HG02884 (cell line): ENCODE data around the gene RBM26.
A peak's percentile ranks its signal among the peaks of the same experiment; 100 is the strongest.
"Not testable (repeated sequence)": the region's sequence is repeated elsewhere in the genome, so short reads cannot be mapped to it uniquely, and the experiment has no call there.

Source experiments
- ATAC-seq: cut with Tn5 transposase; IDR thresholded peaks from one replicate; pipeline ENCODE4 v1.9.1; 2021; ENCODE audit warnings: mild to moderate bottlenecking, moderate library complexity; ENCODE audit not compliant: unreplicated experiment

The RBM26 gene

DNA sequence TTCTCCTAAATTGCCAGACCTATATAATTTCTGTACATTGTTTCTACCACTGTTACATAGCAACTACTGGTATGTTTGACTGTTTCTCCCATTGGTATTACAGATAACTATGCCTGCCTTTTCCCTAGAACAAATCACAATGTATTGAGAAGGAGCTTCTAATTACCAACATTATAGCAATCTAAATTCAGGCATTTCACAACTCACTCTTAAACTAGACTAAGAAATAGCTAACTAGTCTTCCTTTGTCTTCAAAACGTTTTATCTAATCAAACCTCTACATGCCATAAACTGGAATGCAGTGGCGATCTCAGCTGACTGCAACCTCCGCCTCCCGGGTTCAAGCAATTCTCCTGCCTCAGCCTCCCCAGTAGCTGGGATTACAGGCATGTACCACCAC lies 18.2 kb downstream of the RBM26 start:
- ATAC-seq, result no peak

DNA sequence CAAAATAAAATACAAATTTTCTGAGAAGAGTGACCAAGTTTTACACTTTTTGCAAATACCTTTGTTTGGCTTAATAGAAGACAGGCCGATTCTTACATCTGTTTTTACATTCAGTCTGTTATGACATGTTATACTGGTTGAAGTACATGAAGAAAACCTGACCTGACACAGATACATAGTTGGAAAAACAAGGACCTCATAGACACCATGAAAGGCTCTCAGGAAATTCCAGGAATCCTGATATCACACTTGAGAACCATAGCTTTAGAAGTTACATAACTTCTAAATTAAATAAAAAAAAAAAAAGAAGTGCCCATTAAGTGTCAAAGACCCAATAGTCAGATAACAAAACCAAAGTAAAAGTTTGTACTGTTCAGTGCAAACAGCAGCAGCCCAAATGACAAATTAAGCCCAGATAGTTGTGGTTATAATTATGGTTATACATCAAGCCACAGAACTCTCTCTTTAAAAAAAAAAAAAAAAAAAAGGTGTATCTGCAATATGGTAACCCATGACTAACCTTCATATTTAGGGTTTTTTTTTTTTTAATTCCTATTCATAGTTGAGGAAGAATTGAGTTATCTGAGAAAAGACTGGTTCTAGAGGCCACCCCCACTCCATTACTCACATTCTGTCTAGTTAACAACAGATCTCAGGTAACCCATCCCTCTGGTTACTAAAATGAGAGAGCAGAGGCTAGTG lies 19.8 kb downstream of the RBM26 start:
- peak; percentile 7 for ATAC-seq

DNA sequence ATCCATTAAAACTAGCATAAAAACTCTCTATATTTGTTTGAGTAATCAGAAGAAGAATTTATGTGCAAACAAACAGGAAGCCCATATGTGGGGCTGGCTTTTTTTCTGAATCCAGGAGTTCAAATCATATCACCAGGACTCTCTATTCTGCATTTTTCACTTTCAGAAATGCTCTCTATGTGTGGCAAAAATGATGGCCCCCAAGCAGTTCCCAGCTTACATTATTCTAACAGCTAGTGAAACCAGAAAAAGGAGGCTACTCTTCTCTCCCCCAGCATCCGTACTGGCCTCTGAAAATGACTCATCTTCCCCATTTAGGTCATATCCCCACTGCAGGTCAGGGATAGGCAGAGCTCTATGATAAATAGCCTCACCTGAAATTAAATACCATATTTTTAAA lies 20.4 kb downstream of the RBM26 start:
- peak; percentile 88 for ATAC-seq

DNA sequence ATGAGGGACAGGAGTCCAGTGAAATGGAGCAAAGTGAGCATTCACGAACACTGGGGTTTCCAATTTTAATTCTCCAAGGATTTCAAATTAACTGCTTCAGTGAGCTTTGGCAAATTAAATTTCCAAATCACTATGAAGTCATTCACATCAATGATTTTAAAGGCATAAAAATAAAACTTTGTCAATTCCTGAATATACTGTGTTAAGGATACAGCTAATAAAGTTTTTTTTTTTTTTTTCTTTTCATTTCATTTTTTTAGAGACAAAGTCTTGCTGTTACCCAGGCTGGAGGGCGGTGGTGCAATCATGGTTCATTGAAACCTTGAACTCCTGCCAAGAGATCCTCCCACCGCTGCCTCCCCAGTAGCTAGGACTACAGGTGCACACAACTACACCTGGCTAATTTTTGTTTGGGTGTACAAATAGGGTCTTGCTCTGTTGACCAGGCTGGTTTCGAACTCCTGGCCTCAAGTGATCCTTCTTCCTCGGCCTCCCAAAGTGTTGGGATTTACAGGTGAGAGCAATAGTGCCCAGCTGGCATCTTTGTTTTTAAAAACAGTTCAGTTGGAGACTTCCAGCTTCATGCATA lies 21.9 kb downstream of the RBM26 start:
- no peak for ATAC-seq

DNA sequence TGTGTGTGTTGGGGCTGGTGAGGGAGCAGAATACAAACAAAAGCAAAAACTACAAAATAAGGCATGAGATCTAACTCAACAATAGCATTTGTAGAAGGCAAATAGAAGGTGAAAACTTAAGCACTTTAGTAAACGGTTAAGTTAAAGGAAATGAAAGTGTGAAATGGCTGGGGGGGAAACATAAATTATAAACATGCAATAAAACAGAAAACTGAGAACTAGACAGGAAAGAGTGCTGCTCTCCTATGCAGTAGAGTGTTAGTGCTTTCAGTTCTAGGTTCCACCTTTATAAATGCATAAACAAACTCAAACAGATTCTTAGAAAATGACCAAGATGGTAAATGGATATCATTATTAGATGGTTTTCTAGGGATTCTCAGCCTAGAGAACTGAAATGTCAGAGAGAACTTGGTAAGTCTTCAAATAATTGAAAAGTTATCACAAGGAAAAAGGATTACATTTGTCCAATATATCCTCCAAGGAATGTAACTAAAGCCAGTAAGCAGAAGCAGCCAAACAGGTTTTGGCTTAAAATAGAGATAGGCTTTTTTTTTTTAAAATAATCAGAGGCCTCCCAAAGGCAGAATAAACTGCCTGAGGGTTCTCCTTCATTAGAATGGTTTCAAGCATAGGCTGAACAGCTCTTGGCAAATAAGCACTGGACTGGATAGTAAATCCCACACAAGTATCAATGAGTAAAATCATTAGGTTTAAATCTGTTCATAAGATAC lies 23.3 kb downstream of the RBM26 start:
- ATAC-seq, result peak; percentile 36

DNA sequence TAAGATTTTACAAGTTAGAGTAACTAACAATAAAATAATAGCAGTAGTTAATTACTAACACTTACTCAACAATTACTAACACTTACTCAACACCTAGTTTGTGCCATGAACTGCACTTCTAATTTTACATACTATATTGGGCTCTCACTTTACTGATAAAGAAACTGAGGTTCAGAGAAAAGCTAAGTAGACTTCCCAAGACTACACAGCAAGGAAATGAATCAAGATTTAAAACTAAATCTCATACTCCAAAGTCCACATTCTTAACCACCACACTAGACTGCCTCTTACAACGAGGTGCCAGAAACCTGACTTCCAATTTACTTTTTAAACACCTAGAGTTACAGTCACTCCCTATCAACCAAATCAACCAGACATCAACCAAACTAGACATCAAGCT lies 25.1 kb downstream of the RBM26 start:
- no peak for ATAC-seq

DNA sequence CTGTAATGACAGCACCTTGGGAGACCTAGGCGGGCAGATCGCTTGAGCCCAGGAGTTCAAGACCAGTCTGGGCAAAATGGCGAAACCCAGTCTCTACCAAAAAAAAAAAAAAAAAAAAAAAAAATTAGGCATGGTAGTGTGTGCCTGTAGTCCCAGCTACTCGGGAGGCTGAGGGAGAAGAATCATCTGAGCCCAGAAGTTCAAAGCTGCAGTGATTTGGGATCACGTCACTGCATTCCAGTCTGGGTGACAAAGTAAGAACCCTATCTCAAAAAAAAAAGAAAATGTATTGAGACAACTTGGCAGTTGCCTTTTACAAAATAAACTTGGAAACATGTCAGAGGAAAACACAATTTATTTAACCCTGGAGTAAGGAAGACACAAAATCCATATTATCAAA lies 26.8 kb downstream of the RBM26 start:
- no peak for ATAC-seq

DNA sequence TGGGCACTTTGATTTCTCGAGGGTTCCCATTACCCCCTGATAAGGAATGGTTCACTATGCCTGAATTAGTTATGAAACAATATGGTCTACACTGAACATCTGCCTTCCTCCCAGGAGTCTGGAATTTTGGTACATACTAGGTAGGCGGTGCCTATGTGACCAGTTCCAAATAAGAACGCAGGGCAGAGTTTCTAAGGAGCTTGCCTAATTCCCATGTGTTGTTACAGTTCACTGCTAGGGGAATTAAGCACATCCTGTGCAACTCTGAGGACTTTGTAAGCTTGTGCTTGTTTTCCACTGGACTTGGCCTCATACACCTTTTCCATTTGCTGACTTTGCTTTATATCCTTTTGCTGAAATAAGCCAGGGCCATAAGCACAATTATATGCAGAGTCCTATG lies 29.2 kb downstream of the RBM26 start:
- no peak for ATAC-seq

DNA sequence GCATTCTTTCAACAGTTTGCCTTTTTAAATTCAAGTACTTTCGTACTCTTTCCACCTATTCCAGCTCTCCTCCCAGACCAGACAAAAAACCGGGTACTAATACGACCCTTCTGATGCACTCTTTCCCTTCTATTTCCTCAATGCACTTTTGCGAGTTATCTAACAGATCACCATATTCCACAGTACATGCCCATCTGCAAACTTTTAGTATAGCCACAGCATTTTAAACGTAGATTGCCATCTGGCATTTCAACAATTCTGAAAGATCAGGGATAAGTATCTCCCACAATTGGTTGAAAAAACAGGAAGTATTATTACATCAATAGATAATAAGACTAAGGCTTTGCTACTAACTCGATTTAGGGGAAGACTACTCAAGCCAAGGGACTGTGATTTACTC lies 31.5 kb downstream of the RBM26 start:
- ATAC-seq, result no peak

DNA sequence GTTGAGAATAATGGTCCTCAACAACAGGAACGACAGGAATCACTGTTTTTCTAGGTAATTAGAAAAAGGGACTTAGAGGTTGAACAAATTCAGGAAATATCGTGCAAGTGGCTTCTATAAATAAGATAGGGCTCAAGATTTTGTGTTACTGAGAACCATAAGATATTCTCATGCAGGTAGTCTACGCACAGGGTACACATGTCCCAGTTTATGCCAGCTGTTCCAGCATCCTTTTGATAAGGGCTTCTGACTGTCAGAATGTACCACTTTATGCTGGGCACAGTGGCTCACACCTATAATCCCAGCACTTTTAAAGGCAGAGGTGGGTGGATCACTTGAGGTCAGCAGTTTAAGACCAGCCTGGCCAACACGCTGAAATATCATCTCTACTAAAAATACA lies 32.1 kb downstream of the RBM26 start:
- no peak for ATAC-seq

DNA sequence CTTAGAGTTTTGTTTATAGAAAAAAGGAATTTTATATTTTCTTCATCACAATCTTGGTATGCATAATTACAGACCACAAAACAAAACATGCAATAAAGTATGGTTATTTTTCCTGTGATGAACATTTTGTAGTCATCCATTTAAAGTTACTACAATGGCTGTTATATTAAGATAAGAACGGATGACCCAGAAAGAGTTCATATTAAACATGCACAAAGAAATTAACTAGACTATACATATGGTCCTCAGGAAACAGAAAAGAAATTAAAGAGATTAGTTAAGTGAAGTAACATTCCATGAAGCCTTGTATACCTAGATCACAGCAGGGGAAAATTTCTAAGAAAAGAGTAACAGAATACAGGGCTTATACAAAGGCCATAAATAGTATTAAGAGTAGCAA lies 36.8 kb downstream of the RBM26 start:
- no peak for ATAC-seq

DNA sequence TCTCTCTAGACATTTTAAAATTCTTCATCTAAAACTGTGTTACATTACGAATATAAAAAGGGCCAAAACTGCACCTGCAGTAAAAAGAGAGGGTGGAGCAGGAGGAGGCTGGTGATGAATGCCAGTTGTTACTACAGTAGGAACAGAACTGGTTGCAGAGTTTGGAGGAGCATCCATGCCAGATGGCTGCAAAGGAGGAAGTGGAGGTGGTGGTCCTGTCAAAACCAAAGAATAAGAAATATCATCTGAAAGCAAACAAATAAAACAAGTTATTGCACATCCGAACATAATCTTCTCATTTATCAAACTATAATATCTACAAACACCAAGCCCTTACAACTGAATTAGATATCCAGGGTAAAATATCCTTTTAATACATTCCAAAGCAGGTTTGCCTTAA lies 40.1 kb downstream of the RBM26 start:
- ATAC-seq, result no peak

DNA sequence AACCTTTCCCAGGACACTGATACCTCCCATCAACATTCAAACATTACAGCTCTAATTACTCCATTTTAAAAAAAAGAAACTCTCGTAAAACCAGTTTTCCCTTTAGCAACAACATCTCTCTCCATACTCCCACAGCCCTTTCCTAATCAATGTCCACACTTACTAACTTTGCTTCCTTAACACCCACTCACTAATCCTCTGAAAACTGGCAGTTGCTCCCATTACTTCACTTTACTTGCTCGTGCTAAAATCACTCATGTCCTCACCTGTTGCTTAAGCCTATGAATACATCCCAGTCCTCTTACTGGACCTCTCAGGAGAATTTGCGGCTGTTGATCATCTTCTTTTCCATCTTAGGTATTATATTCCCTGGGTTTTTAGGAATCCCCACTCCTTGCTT lies 44.8 kb downstream of the RBM26 start:
- no peak for ATAC-seq

DNA sequence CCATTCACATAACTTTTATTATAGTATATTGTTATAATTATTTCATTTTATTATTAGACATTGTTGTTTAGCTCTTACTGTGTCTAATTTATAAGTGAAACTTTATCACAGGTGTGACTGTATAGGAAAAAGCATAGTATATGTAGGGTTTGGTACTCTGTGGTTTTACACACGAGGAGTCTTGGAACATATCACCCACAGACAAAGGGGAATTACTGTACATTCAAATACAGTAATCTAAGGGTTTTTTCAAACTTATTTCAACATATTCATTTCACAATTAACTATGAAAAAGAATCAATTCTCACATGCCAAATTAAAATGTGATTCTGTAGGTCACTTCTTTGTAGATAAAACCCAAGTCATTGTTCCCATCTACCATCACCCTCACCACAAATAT lies 46.0 kb downstream of the RBM26 start:
- peak; percentile 81 for ATAC-seq

DNA sequence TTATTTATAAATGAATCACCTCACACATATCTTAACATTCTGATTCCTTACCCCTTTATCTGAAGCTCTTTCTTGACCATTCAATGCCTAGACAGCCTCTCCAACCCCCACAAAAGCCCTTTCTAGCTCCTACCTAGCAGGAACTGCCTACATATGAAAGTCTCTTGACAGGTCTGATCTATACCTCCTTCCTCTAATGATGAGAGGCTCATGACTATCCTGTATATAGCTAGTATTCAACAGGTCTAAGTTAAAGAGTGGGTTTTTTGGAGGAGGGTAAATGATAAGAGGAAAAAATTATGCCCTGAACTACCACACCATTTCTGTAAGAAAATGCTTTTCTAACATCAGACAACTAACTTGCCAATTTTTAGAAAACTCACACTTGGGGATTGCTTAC lies 47.0 kb downstream of the RBM26 start:
- no peak for ATAC-seq

DNA sequence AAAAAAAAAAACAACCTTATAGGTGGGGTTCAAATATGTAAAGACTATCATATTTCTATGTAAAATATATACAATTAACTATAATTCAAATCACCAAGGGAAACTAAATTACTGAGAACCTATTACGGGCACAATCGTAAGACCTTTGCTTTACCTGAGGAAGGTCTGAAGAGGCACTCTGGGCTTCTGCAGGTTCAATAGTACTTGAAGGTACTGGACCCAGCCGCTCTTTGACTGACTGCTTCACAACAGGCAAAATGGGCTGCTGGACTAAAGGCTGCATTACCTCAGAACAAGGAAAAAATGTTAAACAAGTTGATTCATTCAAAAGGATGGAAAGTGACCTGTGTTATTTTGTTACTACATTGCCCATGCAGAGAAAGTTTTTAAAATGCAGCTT lies 51.8 kb downstream of the RBM26 start:
- ATAC-seq, result no peak

DNA sequence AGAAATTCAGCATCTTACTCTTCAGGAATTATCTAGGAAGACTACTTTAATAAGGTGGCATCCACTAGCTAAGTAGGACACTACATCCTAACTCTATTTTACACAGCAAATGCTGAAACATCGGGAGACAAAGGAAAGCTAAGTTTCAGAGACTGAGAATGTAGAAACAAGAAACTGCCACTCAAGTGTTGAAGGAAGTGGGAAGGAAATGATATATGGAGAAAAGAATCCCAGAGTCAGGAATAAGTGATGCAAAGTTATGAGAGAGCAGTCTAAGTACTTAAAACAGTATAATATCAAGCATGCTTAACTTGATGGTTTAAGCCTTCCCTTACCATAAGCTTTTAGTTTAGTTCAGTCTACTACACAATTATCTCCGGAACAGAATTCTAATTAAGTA lies 52.4 kb downstream of the RBM26 start:
- ATAC-seq, result no peak

DNA sequence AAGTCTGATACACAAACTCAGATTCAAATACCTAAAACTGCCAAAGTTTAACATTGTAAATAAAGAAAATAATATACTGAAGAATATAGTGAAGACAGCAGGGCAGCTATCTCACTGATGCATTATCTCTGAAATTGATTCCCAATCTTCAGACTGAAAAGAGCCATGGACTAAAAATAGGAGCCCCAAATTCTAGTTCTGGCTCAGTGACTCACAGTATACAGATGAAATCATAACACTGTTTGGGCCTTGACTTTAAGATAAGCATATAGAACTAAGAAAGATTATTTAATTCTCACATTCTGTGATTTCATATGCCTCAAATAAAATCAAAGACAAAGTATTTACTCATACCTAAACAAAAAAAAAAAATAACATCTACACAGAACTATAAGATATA lies 53.9 kb downstream of the RBM26 start:
- ATAC-seq, result no peak

DNA sequence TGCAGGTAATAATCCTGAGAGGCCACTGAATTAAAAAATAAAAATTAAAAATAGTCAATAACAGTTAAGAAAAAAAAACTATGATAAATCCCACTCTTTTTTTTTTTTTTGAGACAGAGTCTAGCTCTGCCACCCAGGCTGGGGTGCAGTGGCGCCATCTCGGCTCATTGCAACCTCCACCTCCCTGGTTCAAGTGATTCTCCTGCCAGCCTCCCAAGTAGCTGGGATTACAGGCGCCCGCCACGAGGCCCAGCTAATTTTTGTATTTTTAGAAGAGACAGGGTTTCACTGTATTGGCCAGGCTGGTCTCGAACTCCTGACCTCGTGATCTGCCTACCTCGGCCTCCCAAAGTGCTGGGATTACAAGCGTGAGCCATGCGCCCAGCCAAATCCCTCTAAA lies 56.4 kb downstream of the RBM26 start:
- ATAC-seq, result not testable (repeated sequence)

DNA sequence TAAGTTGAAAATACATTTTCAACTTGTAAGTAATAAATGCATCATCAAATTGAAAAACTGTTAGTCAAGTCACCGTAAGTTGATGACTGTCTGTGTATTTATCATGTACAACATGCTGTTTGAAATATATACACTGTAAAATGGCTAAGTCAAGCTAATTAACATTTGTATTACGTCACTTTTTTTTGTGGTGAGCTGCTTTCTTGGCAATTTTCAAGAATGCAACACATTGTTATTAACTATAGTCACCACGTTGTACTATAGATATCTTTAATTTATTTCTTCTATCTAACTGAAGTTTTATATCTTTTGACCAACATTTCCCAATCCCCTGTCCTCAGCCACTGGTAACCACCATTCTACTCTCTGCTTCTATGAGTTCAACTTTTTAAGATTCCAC lies 57.0 kb downstream of the RBM26 start:
- ATAC-seq, result no peak

DNA sequence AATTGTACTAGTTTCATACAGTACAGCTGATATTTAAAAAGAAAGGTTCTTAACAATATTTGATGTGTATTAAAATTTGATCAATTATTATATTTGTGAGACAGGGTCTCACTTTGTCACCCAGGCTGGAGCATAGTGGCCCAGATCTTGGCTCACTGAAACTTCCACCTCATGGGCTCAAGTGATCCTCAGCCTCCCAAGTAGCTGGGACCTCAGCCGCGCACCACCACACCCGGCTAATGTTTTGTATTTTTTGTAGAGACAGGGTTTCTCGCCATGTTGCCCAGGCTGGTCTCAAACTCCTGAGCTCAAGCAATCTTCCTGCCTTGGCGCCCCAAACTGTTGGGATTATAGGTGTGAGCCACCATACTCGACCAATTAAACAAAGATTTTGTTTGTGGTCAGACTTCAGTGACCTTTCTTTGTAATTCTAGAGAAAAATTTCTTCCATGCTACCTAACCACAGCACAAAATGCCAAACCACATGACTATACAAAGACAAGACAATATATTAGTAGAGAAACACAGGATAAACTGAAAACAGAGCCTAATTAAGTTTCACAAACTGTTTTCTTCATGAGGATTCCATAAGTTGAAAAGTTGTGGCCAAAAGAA lies 59.6 kb downstream of the RBM26 start:
- no peak for ATAC-seq

DNA sequence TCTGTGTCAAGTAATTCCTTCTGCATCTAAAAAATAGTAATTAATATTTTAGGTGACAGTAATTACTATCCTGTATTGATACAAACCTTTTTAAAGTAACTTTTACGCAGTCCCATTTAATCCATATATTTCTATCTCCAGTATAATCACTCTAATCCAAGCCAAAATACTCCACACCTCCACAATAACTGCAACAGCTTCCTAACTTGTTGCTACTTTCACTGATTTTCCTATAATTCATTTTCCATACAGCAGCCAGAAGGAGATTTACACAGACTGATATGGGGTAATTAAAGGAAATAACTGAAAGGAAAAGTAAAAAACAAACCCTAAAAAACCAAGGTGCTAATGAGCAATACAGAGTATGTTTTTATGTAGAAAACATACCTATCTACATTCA lies 64.9 kb downstream of the RBM26 start:
- no peak for ATAC-seq
